H1 (cell line): ENCODE measurements around the gene IL23A. TPM values are rescaled to one million over a fixed set of nuclear protein-coding genes. Genes with fewer than 3 reads are reported as not detected.
A peak's percentile ranks its signal among the peaks of the same experiment; 100 is the strongest.

Source experiments
- CTCF ChIA-PET: fragments of 300-600 bp; sonication (Branson Sonifier 250); formaldehyde crosslinking; loops from one replicate; lab custom pipeline; 2021; ENCODE audit not compliant: partially characterized antibody; lab: Charles Lee
- POLR2A ChIA-PET: fragments of 300-600 bp; sonication (Branson Sonifier 250); formaldehyde crosslinking; loops from one replicate; lab custom pipeline; 2021; ENCODE audit warnings: inconsistent platforms; ENCODE audit not compliant: partially characterized antibody; lab: Charles Lee
- DNase-seq, 2 experiments: peaks; one replicate each; pipeline versions ENCODE4 v3.0.0 to v3.0.0-alpha.2; 2010 to 2022; ENCODE audit warnings: low spot score in 2 of 2, low read depth in 1 of 2, mixed read lengths in 1 of 2
- FAIRE-seq: peaks from 2 replicates; lab custom pipeline; 2011; peaks lifted over from hg19 to GRCh38; lab: Jason Lieb, UNC
- H2AFZ ChIP-seq: 2 replicates; pipeline ENCODE4 v1.8.1; 2012; ENCODE audit warnings: low read length, inconsistent platforms
- H2AK5ac ChIP-seq: 2 replicates; pipeline ENCODE4 v1.6.1; 2013; ENCODE audit warnings: low read depth, low read length
- H2BK120ac ChIP-seq: replicated peaks from 2 replicates; pipeline ENCODE3; 2013; ENCODE audit warnings: low read depth, low read length, inconsistent platforms
- H2BK12ac ChIP-seq: 2 replicates; pipeline ENCODE4 v1.6.1; 2013; ENCODE audit warnings: low read depth, low read length
- H2BK15ac ChIP-seq: 2 replicates; pipeline ENCODE4 v1.6.1; 2013; ENCODE audit warnings: low read length
- H2BK20ac ChIP-seq: 2 replicates; pipeline ENCODE4 v1.6.1; 2013; ENCODE audit warnings: low read length
- H2BK5ac ChIP-seq: 2 replicates; pipeline ENCODE4 v1.6.1; 2013; ENCODE audit warnings: low read depth, low read length
- H3K14ac ChIP-seq: 2 replicates; pipeline ENCODE4 v1.6.1; 2013; ENCODE audit warnings: inconsistent platforms; ENCODE audit not compliant: insufficient read length
- H3K18ac ChIP-seq: 2 replicates; pipeline ENCODE4 v1.6.1; 2013; ENCODE audit warnings: low read length; ENCODE audit errors: extremely low read depth
- H3K23ac ChIP-seq: 2 replicates; pipeline ENCODE4 v1.6.1; 2013; ENCODE audit warnings: inconsistent platforms; ENCODE audit not compliant: insufficient read length
- H3K23me2 ChIP-seq: 2 replicates; pipeline ENCODE4 v1.6.1; 2013; ENCODE audit warnings: low read depth, low read length
- H3K27ac ChIP-seq: 2 replicates; pipeline ENCODE4 v1.6.1; 2011; ENCODE audit warnings: low read depth, low read length, inconsistent platforms
- H3K27me3 ChIP-seq, 4 experiments: replicated peaks in 1 of 4; 1 replicate in 1 of 4; 2 replicates in 3 of 4; pipeline versions ENCODE4 v1.6.1 to v1.8.1; 2011 to 2013; ENCODE audit warnings: low read length in 3 of 4, mild to moderate bottlenecking in 3 of 4, inconsistent platforms in 2 of 4, mixed read lengths in 2 of 4, moderate library complexity in 1 of 4; ENCODE audit not compliant: control insufficient read depth in 3 of 4, insufficient read depth in 3 of 4; ENCODE audit errors: extremely low read depth in 1 of 4
- H3K36me3 ChIP-seq, 4 experiments: 2 replicates each; pipeline versions ENCODE4 v1.6.1 to v1.8.1; 2011 to 2013; ENCODE audit warnings: mild to moderate bottlenecking in 4 of 4, low read length in 3 of 4, moderate library complexity in 2 of 4, control low read depth in 1 of 4, inconsistent platforms in 1 of 4; ENCODE audit not compliant: insufficient read depth in 4 of 4, control insufficient read depth in 2 of 4
- H3K4ac ChIP-seq: replicated peaks from 2 replicates; pipeline ENCODE3; 2013; ENCODE audit warnings: low read length, low read depth, mixed read lengths, inconsistent platforms; ENCODE audit not compliant: insufficient read length
- H3K4me1 ChIP-seq, 4 experiments: replicated peaks in 1 of 4; 1 replicate in 1 of 4; 2 replicates in 3 of 4; pipeline versions ENCODE4 v1.6.1 to v1.8.1; 2011 to 2013; ENCODE audit warnings: low read length in 3 of 4, inconsistent platforms in 2 of 4, mixed read lengths in 1 of 4; ENCODE audit not compliant: insufficient read depth in 4 of 4, control insufficient read depth in 3 of 4
- H3K4me2 ChIP-seq, 2 experiments: 2 replicates each; pipeline versions ENCODE4 v1.6.1 to v1.8.1; 2011 to 2013; ENCODE audit warnings: low read depth in 2 of 2, low read length in 2 of 2, control low read depth in 1 of 2, inconsistent platforms in 1 of 2, mild to moderate bottlenecking in 1 of 2; ENCODE audit not compliant: insufficient read depth in 1 of 2
- H3K4me3 ChIP-seq, 4 experiments: fragments of 200-600, 300-600 bp in 1 of 4; sonication (generic), shearing (Covaris generic), sonication (Bioruptor Twin) in 1 of 4; 2 replicates each; pipeline versions ENCODE4 v1.5.1 to v1.8.1; 2011 to 2016; ENCODE audit warnings: low read length in 4 of 4, low read depth in 3 of 4, control low read depth in 2 of 4, inconsistent platforms in 2 of 4, mild to moderate bottlenecking in 2 of 4, mixed read lengths in 1 of 4, moderate library complexity in 1 of 4; ENCODE audit not compliant: insufficient read depth in 2 of 4; ENCODE audit errors: extremely low read depth in 1 of 4
- H3K56ac ChIP-seq: replicated peaks from 2 replicates; pipeline ENCODE3; 2013; ENCODE audit warnings: low read depth, mild to moderate bottlenecking, mixed read lengths, low read length, inconsistent platforms; ENCODE audit not compliant: insufficient read length
- H3K79me1 ChIP-seq: 2 replicates; pipeline ENCODE4 v1.6.1; 2013; ENCODE audit warnings: low read depth, low read length, control low read depth
- H3K79me2 ChIP-seq, 2 experiments: 2 replicates each; pipeline versions ENCODE4 v1.6.1 to v1.8.1; 2012 to 2013; ENCODE audit warnings: low read length in 2 of 2, mild to moderate bottlenecking in 2 of 2, inconsistent platforms in 1 of 2; ENCODE audit not compliant: insufficient read depth in 2 of 2, control insufficient read depth in 1 of 2
- H3K9ac ChIP-seq, 4 experiments: replicated peaks in 1 of 4; 1 replicate in 1 of 4; 2 replicates in 3 of 4; pipeline versions ENCODE4 v1.6.1 to v1.8.1; 2011 to 2013; ENCODE audit warnings: low read depth in 3 of 4, low read length in 3 of 4, control low read depth in 2 of 4, mild to moderate bottlenecking in 2 of 4, moderate library complexity in 2 of 4, inconsistent platforms in 1 of 4; ENCODE audit errors: extremely low read depth in 1 of 4
- H3K9me3 ChIP-seq, 2 experiments: 2 replicates each; pipeline versions ENCODE4 v1.6.1 to v1.8.1; 2012 to 2013; ENCODE audit warnings: mild to moderate bottlenecking in 2 of 2, moderate library complexity in 2 of 2, control low read depth in 1 of 2, inconsistent platforms in 1 of 2, low read depth in 1 of 2, low read length in 1 of 2, mixed read lengths in 1 of 2; ENCODE audit not compliant: insufficient read depth in 2 of 2
- H4K20me1 ChIP-seq, 2 experiments: replicated peaks in 1 of 2; 2 replicates each; pipeline versions ENCODE3 to v1.8.1; 2011 to 2013; ENCODE audit warnings: inconsistent platforms in 2 of 2, low read length in 2 of 2, mild to moderate bottlenecking in 1 of 2; ENCODE audit not compliant: insufficient read depth in 2 of 2, control insufficient read depth in 1 of 2
- H4K5ac ChIP-seq: 2 replicates; pipeline ENCODE4 v1.6.1; 2013; ENCODE audit warnings: low read length, low read depth, mixed read lengths, inconsistent platforms; ENCODE audit not compliant: insufficient read length
- H4K8ac ChIP-seq: 2 replicates; pipeline ENCODE4 v1.8.0; 2013; ENCODE audit warnings: mild to moderate bottlenecking, moderate library complexity, low read length, inconsistent platforms; ENCODE audit not compliant: insufficient read depth; ENCODE audit errors: extremely low read depth
- H4K91ac ChIP-seq: replicated peaks from 2 replicates; pipeline ENCODE3; 2013; ENCODE audit warnings: low read length, mixed read lengths, inconsistent platforms; ENCODE audit not compliant: insufficient read length
- CHD2 ChIP-seq: IDR thresholded peaks from 2 replicates; pipeline ENCODE4 v1.6.1; 2012; ENCODE audit warnings: low read length, improper control_type of control experiment
- JUND ChIP-seq: IDR thresholded peaks from 2 replicates; pipeline ENCODE4 v1.6.1; 2011; ENCODE audit warnings: mild to moderate bottlenecking, improper control_type of control experiment, low read length
- RBBP5 ChIP-seq: IDR thresholded peaks from 2 replicates; pipeline ENCODE4 v1.7.1; 2012; ENCODE audit warnings: low read depth, mild to moderate bottlenecking, inconsistent platforms, low read length, moderate library complexity, borderline replicate concordance
- WGBS, 2 experiments: shearing (Covaris generic) in 1 of 2; methylation state at CpG; one replicate each; pipeline versions ENCODE4 v1.1.6 to v1.1.7; 2013 to 2015; ENCODE audit warnings: low lambda C conversion rate in 2 of 2, mixed read lengths in 2 of 2, inconsistent platforms in 1 of 2, low coverage in 1 of 2, missing lambda C conversion rate in 1 of 2; ENCODE audit not compliant: insufficient replicate concordance in 2 of 2, insufficient coverage in 1 of 2, insufficient read length in 1 of 2; ENCODE audit errors: extremely low coverage in 1 of 2, missing lambda C conversion rate in 1 of 2; 5-methylcytosine and 5-hydroxymethylcytosine counted together
- polyA plus RNA-seq, 7 experiments: library from polyadenylated mRNA; depleted of rRNA in 3 of 7; stranded (reverse) in 5 of 7; unstranded in 2 of 7; fragments of >200 nt in 5 of 7; fragments of 200-250 nt in 2 of 7; gene quantifications; 1 replicate in 5 of 7; 2 replicates in 1 of 7; 4 replicates in 1 of 7; pipeline versions ENCODE4 v1.2.1 to v1.2.3, GENCODE V29; 2011 to 2013; ENCODE audit warnings: missing spikeins in 2 of 7, mixed read lengths in 2 of 7
- total RNA-seq: library from RNA; stranded (reverse); fragmentation: NEBNext Ultra II Directional; extraction: Animal tissue kit (Norgen Biotek cat#: 25700); gene quantifications from 2 replicates; pipeline ENCODE4 v1.2.1, GENCODE V29; 2021

The IL23A gene
- total and polyA plus RNA-seq, 2 of the 8 experiments (the other 6 are each of a cell fraction or from before 2014, with no cell fraction given), result 2.3 to 3.6 TPM

- no peak overlapping the region for H2BK20ac ChIP-seq
- peak overlapping the region; percentile 61 for H2BK15ac ChIP-seq
- H3K36me3 ChIP-seq, result peaks cover 0 to under 1% (median 0%) of the 10 kb centered on the region in 4 experiments; a peak in 2 of 8 replicates
- H4K20me1 ChIP-seq, result no peaks in the 10 kb centered on the region
- peak overlapping the region; percentile 60 for H2BK12ac ChIP-seq
- H3K79me2 ChIP-seq, result peaks cover 0 to 8% of the 10 kb centered on the region in 2 experiments; a peak in 1 of 4 replicates
- no peak overlapping the region for H3K23ac ChIP-seq
- no peak overlapping the region for H3K4ac ChIP-seq
- H4K91ac ChIP-seq, result no peak overlapping the region
- CTCF ChIA-PET, result interaction anchor here (1.0 to 3.4 kb wide), 6 partner anchors 11 to 156 kb away, joined by 3 to 24 read pairs (median 6); no protein-coding TSS in a partner anchor
- peak overlapping the region; percentile 4; the same call in 1 of the 2 replicates for H2AK5ac ChIP-seq
- FAIRE-seq, result no peak
- H3K14ac ChIP-seq, result no peak overlapping the region
- no peak overlapping the region for H2BK5ac ChIP-seq
- H3K9me3 ChIP-seq, result no peaks in the 10 kb centered on the region
- H3K9ac ChIP-seq, result no peak overlapping the region; a peak in 1 of 7 replicates
- POLR2A ChIA-PET, result interaction anchor here (1.1 to 5.1 kb wide), 8 partner anchors 14 to 115 kb away, joined by 3 to 55 read pairs (median 3); partner anchors contain the start of genes IL23A and PAN2
- no peak overlapping the region for H3K4me3 ChIP-seq
- no peak for TF ChIP-seq JUND
- TF ChIP-seq RBBP5, result no peak
- no peak for TF ChIP-seq CHD2
- TF ChIP-seq, all 59 proteins: peak for 0
- Histone ChIP-seq H3K18ac (no peak overlapping the region), H2BK120ac (no peak overlapping the region), H3K23me2 (no peaks in the 10 kb centered on the region), H4K8ac (peak overlapping the region; percentile 80; the same call in 1 of the 2 replicates), H3K27ac (no peak overlapping the region), H3K4me2 (peak overlapping the region in 1 of 2 experiments; percentile 51; a peak in 1 of 4 replicates), H3K56ac (no peak overlapping the region), H2AFZ (no peak overlapping the region), H4K5ac (no peak overlapping the region), H3K4me1 (peaks cover 0 to 5% (median 2%) of the 10 kb centered on the region in 4 experiments; a peak in 4 of 7 replicates), H3K79me1 (no peaks in the 10 kb centered on the region), H3K27me3 (peaks cover 0 to 3% (median 0%) of the 10 kb centered on the region in 4 experiments; a peak in 1 of 7 replicates)
- no peak for DNase-seq
- WGBS, 2 experiments, result 91% methylated on average over 8 of the region's 8 CpGs; no CpG with 5 or more reads in 1 of the 2 experiments
Measured at GRCh38 chr12:56361487-56362129, 22.9 kb downstream of the IL23A start.
